ENCODE results near the gene GID4. TPM values are rescaled to one million over a fixed set of nuclear protein-coding genes. Genes with fewer than 3 reads are reported as not detected.

Gene GID4
- total RNA-seq, 1 donor from 2014 or later = 20.1 TPM

DNA sequence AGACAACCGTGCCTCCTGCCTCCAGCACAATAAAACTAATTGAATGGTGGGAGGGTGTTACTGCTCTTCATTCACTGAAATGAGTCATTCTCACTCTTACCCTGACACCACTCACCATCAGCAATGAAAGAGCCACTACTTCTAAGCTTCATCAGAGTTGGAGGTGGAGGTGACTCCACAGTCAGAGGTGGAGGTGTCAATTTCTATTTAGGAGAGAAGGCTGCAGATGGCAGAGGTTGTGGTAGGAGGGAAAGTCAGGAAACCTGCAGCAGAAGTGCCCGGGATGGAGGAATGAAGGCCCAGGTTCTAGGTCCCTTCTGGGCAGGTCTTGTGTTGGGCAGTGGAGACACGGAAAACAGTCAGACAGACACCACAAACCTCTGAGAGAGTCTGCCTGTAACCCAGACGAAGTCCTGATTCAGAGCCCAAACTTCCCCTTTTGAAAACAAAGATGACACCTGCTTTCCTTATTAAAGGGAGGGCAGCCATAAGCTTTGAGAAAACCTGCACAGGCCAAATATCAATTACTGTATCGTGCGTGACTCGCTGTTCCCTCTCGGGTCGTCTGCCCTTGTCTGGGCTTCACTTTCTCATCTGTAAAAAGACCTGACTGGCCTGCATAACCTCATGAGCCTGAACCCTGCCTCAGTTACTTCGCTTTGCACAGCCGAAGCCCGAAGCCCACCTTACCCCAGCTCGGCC lies 908 bp upstream of the GID4 start:
- no peak for DNase-seq (ENCODE audit: missing footprints)
- intact Hi-C loops (cut with DNase I) = loop anchor here (5.0 kb wide), 1 partner anchor 366 kb away; no protein-coding TSS in a partner anchor
- ATAC-seq = no peak

DNA sequence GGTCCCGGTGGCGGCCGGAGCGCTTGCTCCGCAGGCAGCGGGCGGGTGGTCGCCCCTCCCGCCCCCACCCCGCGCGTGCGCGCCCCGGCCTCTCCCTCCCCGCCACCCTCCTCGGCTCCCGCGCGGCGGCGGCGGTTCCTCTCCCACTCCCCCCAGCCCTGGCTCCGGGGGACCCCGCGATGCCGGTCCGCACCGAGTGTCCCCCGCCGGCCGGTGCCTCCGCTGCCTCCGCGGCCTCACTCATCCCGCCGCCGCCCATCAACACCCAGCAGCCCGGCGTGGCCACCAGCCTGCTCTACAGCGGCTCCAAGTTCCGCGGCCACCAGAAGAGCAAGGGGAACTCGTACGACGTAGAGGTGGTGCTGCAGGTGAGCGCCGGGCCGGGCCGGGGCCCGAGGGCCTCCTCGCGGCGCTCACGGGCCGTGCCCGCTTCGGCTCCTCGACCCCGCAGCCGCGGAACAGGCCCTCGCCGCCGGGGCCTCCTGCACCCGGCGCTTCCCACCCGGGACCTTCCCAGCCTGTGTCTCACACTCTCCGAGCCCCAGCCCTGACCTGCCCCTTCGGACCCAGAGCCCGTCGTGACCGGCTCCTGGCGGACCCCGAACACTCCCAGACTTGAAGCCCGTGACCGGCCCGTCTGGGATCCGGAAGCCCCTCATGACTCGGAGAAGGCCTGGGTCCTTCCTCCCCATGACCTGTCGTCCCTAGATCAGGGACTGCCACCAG lies 490 bp downstream of the GID4 start:
- peak; percentile 61 for ATAC-seq
- peak; percentile 79 for DNase-seq (ENCODE audit: missing footprints)
- intact Hi-C loops (cut with DNase I) = loop anchor here (5.0 kb wide), 1 partner anchor 367 kb away; no protein-coding TSS in a partner anchor

DNA sequence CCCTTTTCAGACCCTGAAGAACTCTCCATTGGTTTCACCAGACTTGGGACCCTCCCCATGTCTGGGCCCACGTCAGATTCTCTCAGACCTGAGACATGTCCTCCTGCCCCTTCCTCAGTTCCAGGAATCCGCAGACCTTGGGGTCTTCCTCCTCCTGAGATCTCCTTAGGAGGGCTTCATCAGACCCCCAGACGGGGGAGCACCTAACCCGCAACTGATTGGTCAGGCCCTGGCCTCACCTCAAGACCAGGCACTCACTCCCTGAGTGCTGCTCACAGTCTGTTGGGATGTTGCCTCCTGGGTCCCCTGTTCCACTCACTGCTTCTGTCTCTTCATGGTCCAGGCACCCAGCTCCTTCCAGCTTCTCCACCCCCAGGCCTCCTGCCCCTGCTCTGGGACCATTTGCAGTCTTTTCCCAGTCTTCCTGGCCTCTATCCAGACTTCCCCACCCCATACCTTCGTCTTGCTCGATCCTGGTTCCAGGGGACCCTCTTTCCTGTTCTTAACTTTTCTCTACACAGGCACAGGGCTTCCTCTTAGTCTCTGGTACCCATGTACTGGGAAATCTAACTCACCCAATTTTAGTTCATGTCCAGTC lies 1.2 kb downstream of the GID4 start:
- ATAC-seq (no peak), DNase-seq (ENCODE audit: missing footprints) (no peak)
- intact Hi-C loops (cut with DNase I) = no loop called here

DNA sequence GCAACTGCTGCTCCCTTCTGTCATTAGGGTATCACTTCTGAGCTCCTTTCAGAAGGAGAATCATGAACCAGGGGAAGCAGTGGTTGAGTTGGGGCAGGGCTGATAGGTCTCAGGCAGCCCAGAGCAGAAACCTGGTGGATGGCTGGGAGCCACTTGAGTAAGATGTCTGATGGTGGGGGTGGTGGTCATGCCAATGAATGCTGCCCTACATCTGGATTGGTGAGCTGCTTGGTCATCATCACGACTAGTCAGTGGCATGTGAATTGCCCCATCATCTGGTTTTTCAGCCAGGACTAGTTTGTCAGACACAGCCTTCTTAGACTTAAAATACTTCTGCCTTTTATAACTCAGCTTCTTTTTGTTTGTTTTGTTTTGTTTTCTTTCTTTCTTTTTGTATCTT lies 2.6 kb downstream of the GID4 start:
- intact Hi-C loops (cut with DNase I) = no loop called here
- no peak for DNase-seq (ENCODE audit: missing footprints)
- ATAC-seq = no peak

DNA sequence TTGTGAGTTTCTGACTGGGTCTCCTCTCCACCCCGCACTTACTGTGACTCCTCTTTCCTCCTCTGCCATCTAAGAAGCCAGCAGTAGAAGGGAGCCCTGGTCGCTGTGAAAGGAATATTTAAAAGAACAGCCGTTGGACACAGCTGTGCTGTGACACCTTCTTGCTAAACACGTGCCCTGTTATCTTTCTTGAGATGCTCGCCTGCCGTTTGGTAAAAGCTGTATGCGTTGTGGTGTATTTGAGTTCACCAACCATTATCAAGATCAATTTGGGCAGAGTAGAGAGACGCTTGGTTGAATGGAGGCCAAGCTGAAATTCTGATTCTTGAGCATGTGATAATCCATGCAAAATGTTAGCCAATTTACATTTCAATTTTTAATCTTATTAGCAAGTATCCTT lies 3.8 kb downstream of the GID4 start:
- intact Hi-C loops (cut with DNase I) = no loop called here
- ATAC-seq (no peak), DNase-seq (ENCODE audit: missing footprints) (no peak)

DNA sequence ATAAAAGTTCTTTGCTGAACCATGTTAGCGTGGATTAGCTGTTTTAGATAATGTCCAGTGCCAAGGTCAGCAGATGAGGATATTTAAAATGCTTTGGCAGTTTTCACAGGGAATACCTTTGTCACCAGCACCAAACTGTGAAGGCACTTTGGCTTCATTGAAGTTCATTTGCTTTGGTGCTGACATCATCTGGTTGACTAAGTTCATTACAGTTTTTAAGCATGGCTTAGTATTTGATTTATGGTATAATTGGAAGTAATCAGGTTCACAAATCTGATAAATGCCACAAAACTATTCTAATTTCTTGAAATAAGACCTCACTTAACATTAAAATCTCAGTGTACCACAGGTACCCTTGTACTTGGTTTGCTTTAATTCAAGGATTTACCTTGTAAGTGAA lies 4.3 kb downstream of the GID4 start:
- intact Hi-C loops (cut with DNase I) = no loop called here
- DNase-seq (ENCODE audit: missing footprints) (no peak), ATAC-seq (no peak)

DNA sequence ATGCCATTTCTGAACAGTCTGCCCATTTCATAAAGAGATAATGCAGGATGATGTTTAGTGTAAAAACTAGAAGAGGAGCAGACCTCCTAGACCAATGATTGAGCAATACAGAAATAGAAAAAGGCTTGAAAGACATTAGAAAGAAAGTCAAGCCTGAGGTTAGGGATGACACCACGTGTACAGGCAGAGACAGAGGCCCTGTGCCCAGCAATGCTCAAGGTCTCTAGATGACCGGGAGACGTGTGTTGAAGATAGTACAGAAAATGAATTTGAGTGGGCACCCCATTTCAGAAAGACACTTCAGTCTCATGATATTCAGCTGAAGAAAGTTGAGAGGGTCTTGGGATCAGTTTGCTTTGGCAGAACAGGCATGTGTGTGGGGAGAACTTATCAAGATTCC lies 5.4 kb downstream of the GID4 start:
- ATAC-seq (no peak), DNase-seq (ENCODE audit: missing footprints) (no peak)
- intact Hi-C loops (cut with DNase I) = no loop called here

DNA sequence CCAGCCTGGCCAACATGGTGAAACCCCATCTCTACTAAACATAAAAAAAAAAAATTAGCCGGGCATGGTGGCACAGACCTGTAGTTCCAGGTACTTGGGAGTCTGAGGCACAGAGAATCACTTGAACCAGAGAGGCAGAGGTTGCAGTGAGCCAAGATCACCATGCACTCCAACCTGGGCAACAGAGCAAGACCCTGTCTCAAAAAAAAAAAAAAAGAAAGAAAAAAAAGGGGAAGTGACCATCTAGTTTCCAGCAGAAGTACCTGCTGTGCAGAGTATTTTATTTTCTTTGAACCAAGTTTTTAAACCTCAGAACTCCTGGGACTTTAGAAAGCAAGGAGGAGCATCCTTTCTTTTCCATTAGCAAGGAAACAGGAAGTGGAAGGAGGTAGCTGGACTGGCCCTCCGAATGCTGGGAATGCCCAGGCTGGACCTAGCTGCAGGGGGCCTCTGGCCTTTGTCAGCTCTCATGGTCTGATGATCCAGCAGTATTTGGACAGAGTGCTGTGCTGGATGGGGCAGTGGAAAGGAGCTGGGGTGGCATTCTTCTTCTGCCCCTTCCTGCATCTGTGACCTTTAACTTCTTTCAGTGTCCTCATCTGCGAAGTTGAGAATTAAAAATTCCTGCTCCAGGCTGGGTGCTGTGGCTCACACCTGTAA lies 6.6 kb downstream of the GID4 start:
- intact Hi-C loops (cut with DNase I) = no loop called here
- DNase-seq (ENCODE audit: missing footprints) = no peak
- ATAC-seq = no peak

DNA sequence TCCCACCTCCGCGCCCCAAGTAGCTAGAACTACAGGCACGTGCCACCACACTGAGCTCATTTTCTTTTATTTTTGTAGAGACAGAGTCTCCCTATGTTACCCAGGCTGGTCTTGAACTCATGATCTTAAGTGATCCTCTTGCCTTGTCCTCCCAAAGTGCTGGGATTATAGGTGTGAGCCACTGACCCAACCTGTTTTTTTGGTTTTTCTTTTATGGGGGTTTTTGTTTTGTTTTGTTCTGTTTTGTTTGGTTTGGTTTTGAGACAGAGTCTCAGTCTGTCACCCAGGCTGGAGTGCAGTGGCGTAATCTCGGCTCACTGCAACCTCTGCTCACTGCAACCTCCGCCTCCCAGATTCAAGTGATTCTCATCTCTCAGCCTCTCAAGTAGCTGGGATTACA lies 16.4 kb downstream of the GID4 start:
- intact Hi-C loops (cut with DNase I) = no loop called here
- ATAC-seq (no peak), DNase-seq (ENCODE audit: missing footprints) (no peak)

DNA sequence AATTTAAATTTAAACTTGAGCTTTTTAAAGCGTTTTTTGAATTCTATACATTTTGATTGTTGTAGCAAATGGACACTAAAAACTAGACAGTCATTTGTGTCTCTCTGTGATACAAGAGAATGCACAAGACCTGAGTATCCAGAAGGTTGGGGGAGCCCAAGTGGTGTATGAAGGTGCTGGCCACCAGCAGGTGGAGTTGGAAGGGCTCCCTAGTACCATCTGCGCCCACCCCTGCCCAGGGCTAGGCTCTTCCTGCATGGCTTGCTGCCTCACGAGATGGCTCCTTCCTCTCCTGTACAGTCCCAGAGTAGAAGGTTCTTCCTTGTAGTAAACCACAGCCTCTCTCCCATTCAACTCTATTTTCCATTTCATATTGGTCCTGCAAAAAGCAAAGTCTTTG lies 17.0 kb downstream of the GID4 start:
- ATAC-seq (no peak), DNase-seq (ENCODE audit: missing footprints) (no peak)
- intact Hi-C loops (cut with DNase I) = no loop called here

DNA sequence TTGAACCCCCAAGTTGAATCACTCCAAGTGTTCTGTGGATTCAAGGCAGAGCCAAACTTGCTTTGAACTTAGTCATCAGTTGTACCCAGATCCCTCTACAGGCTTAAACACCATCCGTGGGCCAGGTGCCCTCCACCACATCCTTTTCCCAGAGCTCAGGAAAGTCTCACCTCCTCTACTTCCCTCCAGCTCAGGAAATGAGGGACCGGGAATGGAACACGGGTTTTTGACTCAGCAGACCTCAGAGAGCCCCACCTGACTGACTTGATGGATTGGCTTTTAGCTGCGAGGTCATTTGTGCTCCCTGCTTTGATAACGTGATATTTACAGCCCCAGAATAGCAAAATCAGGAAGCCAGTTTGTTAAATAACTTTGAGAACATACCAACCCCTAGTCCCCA lies 20.1 kb downstream of the GID4 start:
- ATAC-seq = no peak
- intact Hi-C loops (cut with DNase I) = no loop called here

DNA sequence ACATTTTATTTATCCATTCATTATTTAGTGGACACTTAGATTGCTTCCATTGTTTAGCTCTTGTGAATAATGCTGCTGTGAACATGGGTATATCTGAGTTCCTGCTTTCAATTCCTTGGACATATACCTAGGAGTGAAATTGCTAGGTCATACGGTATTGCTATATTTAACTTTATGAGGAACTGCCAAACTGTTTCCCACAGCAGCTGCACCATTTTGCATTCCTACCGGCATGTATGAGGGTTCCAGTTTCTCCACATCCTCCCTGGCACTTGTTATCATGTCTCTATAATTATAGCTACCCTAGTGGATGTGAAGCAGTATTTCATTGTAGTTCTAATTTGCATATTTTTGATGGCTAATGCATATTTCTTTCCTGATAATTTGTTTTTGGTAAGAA lies 24.8 kb downstream of the GID4 start:
- peak; percentile 42 for ATAC-seq
- intact Hi-C loops (cut with DNase I) = no loop called here
- no peak for DNase-seq (ENCODE audit: missing footprints)

More for the DNA sequence above, 20.1 kb downstream of the GID4 start:
- DNase-seq (ENCODE audit: missing footprints) = no peak

DNA sequence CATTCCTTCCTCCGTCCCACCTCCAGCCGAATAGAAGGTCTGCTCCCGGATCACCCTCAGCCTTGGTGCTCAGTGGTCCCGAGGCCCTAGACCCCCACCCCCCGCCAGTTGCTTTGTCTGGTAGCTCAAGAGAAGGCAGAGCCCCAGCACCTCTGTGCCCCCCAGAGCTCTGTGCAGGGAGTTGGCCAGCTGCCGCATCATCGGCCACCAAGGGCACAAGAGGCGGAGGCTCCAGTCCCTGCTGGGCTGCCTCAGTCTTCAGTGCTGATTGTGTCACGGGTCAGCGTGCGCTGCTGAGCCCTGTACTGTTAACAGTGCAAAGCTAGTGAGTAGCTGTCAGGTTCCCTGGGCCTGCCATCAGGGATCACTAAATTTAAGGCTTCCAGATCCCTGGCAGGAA lies 26.3 kb downstream of the GID4 start:
- no peak for DNase-seq (ENCODE audit: missing footprints)

DNA sequence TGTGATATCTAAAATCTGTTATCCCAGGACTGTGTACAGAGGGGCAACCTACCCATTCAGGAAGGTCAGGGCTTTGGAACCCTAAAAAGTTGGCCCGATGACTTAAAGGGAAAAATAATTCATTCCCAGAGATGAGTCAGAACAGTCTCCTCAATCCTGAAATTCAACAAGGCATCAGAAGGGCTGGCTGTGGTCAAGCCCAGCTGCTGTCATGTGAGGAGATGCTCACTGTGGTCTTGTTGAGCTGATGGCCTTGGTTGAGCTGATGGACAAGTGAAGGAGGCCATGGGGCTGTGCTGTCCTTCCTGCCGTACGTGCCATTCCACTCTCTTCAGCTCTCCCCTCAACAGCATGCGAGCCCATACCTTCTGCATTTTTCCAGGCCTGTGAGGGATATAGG lies 27.7 kb downstream of the GID4 start:
- intact Hi-C loops (cut with DNase I) = no loop called here
- ATAC-seq (no peak), DNase-seq (ENCODE audit: missing footprints) (no peak)

More for the DNA sequence above, 26.3 kb downstream of the GID4 start:
- no peak for ATAC-seq
- intact Hi-C loops (cut with DNase I) = no loop called here

DNA sequence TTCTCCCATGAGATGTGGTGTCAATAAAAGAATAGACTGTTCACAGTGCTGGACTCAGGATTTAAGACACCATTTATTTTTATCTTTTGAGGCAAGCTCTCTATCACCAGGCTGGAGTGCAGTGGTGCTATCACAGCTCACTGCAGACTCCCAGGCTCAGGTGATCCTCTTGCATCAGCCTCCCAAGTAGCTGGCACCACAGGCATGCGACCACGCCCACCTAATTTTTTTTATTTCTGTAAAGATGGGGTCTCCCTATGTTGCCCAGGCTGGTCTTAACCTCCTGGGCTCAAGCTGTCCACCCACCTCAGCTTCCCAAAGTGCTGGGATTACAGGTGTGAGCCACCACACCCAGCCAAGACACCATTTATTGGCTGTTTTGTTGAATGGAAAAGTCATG lies 29.9 kb downstream of the GID4 start:
- ATAC-seq (no peak), DNase-seq (ENCODE audit: missing footprints) (no peak)
- intact Hi-C loops (cut with DNase I) = no loop called here

DNA sequence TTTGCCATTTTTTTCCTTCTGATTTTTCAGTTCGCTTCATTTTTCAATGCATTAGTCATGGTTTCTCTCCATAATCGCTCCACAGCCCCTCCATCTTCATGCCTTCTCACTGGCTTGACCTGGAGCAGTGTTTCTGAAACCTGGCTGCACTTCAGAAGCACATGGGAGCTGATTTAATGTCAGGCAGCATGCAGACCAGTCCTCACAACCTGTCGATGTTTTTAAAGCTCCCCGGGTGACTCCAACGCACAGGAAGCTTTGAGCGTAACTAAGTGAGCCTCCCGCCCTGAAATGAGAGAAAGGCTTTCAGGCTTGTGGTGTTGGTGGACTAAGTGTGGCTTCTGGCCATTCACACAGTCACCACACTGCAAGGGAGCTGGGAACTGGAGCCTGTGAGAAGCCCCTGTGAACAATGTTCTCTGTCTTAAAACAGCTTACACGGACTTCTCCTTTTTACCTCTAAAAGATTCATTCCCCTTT lies 31.7 kb downstream of the GID4 start:
- intact Hi-C loops (cut with DNase I) = no loop called here
- ATAC-seq = no peak
- DNase-seq (ENCODE audit: missing footprints) = no peak

DNA sequence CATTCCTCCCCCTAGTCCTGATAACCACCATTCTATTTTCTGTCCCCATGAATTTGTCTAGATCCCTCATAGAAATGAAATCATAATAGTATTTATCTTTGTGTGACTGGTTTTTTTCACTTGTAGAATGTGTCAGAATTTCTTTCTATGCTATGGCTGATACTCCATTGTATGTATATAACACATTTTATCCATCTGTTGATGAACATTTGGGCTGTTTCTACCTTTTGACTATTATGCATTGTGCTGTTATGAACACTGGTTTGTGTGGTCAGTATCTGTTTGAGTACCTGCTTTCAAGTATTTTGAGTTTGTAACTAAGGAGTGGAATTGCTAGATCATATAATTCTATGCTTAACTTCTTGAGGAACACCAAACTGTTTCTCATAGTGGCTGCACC lies 32.5 kb downstream of the GID4 start:
- intact Hi-C loops (cut with DNase I) = no loop called here
- ATAC-seq = no peak
- DNase-seq (ENCODE audit: missing footprints) = no peak

DNA sequence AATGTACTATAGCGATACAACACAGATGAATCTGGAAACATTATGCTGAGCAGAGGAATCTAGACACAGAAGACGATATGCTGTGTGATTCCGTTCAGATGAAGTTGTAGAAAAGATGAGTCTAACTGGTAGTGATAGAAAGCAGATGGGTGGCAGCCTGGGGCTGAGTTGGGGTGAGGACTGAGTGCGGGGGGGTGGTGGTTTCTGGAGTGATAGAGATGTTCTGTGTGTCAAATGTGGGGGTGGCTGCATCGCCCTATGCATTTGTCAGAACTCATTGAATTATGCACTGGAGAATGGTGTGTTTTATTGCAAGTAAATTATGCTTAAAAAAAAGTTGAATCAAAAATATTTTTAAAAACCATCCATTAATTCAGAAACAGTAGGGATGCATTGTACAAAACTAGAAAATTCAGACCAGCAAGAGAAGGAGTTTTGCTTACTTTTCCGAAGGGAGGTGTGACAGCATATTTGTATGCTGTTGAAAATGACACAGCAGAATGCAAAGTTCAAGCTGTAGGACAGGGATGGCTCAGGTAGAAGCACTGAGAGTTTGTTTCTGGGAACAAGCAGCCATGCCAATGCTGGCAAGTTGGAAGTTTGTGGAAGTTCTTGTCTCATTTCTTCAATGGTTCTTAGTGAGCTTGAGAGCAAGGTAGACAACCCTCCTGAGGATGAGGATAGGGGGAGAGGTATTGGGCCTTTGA lies 35.5 kb downstream of the GID4 start:
- intact Hi-C loops (cut with DNase I) = no loop called here
- DNase-seq (ENCODE audit: missing footprints) = no peak
- ATAC-seq = no peak

DNA sequence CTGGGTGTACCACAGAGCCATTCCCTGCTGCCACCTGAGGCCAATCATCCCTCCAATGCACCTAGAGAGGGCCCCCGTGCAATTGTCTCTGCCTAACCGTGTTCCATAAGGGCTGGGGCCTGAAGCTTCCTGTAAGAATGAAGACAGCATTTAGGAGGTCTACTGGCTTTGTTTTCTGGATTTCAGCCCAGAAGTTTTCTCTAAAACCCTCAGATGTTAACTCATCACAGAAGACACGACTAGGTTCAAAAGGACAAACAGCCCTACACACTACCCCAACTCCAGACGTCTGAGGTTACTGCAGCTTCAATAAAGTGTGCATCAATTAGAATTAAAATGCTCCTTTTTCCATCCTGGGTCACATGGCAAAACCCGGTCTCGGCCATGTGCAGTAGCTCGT lies 37.7 kb downstream of the GID4 start:
- DNase-seq (ENCODE audit: missing footprints) = no peak
- no peak for ATAC-seq
- intact Hi-C loops (cut with DNase I) = no loop called here
